ENCODE results near the gene CC2D2A. TPM values are rescaled to one million over a fixed set of nuclear protein-coding genes. Genes with fewer than 3 reads are reported as not detected.

CC2D2A gene
- total RNA-seq, 2 experiments from 2014 or later = not detected

DNA sequence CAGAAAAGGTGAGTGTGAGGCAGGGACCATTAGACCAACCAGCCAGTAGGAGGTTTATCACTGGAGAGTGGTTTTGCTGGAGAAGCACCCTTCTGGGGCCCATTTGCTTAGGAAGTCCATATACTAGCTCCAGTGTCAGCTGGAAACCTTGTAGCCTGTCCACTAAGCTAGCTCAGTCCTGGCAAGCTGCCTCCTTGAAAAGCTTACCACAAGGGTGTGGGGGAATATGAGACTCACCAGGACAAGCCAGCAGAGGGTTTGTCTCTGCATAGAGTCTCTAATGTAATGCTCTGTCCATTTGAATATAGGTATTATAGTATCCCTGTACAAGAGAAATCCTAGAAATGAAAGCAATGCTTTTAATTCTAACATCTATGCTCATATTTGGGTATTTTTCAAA is 99.1 kb downstream of the CC2D2A start:
- H3K9me3 Mint-ChIP-seq (ENCODE audit: low read depth) = no peaks in the 10 kb centered on the region
- H3K36me3 Mint-ChIP-seq (ENCODE audit: low read depth) = peaks cover 16% of the 10 kb centered on the region
- ATAC-seq (no peak), DNase-seq (no peak)
- H3K27ac Mint-ChIP-seq = no peak overlapping the region
- intact Hi-C loops (cut with DNase I, micrococcal nuclease) = no loop called here
- H3K4me1 Mint-ChIP-seq = no peaks in the 10 kb centered on the region
- ChIA-PET POLR2A (no interaction called here), CTCF (no interaction called here)
- no peaks in the 10 kb centered on the region for H3K27me3 Mint-ChIP-seq
- H3K4me3 Mint-ChIP-seq = no peak overlapping the region

GRCh38 chr4:15569746-15570145 is 100.1 kb downstream of the CC2D2A start:
- H3K27ac Mint-ChIP-seq = no peak overlapping the region
- H3K4me1 Mint-ChIP-seq = no peaks in the 10 kb centered on the region
- ChIA-PET POLR2A (no interaction called here), CTCF (no interaction called here)
- no peaks in the 10 kb centered on the region for H3K27me3 Mint-ChIP-seq
- H3K36me3 Mint-ChIP-seq (ENCODE audit: low read depth) = peaks cover 16% of the 10 kb centered on the region
- intact Hi-C loops (cut with DNase I, micrococcal nuclease) = no loop called here
- ATAC-seq (no peak), DNase-seq (no peak)
- H3K4me3 Mint-ChIP-seq = no peak overlapping the region
- no peaks in the 10 kb centered on the region for H3K9me3 Mint-ChIP-seq (ENCODE audit: low read depth)

DNA sequence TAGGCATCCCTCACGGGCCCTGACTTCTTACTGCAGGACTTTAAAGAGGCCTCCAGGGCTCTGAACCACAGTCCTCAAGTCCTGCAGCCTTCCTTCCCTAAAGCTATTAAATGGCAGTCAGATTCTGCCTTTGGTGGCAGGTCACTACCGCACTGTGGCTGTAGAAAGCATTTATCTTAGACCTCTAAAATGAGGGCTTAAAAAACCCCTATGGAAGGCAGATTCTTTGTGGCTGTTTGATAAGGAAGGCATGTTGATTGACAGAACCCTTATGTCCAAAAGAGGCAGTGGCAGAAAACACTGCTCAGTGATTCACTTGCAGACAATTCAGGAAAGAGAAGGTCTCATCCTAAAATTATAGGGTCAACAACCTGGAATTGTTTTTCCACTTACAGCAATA is 106.3 kb downstream of the CC2D2A start:
- Mint-ChIP-seq H3K9me3 (ENCODE audit: low read depth) (no peaks in the 10 kb centered on the region), H3K36me3 (ENCODE audit: low read depth) (no peaks in the 10 kb centered on the region), H3K27me3 (no peaks in the 10 kb centered on the region), H3K27ac (no peak overlapping the region), H3K4me1 (peaks cover 3% of the 10 kb centered on the region), H3K4me3 (no peak overlapping the region)
- ATAC-seq (no peak), DNase-seq (no peak)
- ChIA-PET CTCF (interaction anchor here (0.5 to 1.7 kb wide), 3 partner anchors 37 to 74 kb away, joined by 3 to 4 read pairs (median 3); no protein-coding TSS in a partner anchor), POLR2A (no interaction called here)
- intact Hi-C loops (cut with DNase I, micrococcal nuclease) = no loop called here

DNA sequence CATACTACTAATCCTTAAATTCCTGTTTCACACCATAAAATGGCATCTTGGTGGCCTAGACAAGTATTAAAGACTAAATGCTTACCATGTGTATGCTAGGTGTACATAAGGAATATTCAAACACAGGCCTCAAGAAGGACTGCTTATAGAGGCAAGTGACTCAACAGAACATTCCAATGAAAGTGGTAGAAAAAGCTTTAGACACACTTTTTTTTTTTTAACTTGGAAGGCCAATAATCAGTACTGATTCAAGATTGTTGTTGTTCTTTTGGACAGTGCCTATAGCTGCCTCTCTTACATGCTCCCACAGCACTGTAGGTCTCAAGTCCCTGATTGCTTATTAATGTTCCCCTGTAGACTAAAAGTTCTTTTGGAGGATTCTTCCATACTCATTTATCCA is 107.8 kb downstream of the CC2D2A start:
- ChIA-PET POLR2A (no interaction called here), CTCF (interaction anchor here (1.7 kb wide), 1 partner anchor 72 kb away, joined by 3 read pairs; no protein-coding TSS in a partner anchor)
- Mint-ChIP-seq H3K4me1 (peaks cover 3% of the 10 kb centered on the region), H3K36me3 (ENCODE audit: low read depth) (no peaks in the 10 kb centered on the region), H3K27ac (no peak overlapping the region), H3K27me3 (no peaks in the 10 kb centered on the region), H3K9me3 (ENCODE audit: low read depth) (no peaks in the 10 kb centered on the region), H3K4me3 (no peak overlapping the region)
- intact Hi-C loops (cut with DNase I, micrococcal nuclease) = no loop called here
- ATAC-seq = no peak
- DNase-seq = no peak

DNA sequence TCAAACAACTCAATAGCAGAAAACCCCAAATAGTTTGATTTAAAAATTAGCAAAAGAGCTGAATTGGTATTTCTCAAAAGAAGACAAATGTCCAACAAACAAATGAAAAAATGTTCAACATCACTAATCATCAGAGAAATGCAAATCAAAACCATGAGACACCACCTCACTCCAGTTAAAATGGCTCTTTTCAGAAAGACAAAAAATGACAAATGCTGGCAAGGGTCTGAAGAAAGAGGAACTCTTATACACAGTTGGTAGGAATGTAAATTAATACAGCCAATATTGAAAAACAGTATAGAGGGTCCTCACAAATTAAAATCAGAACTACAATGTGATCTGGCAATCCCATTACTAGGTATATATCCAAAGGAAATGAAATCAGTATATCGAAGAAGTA is 115.1 kb downstream of the CC2D2A start:
- no peak overlapping the region for H3K4me3 Mint-ChIP-seq
- intact Hi-C loops (cut with DNase I, micrococcal nuclease) = no loop called here
- DNase-seq = no peak
- no peaks in the 10 kb centered on the region for H3K27me3 Mint-ChIP-seq
- ATAC-seq = no peak
- POLR2A ChIA-PET = no interaction called here
- CTCF ChIA-PET = interaction anchor here (1.2 kb wide), 1 partner anchor 32 kb away, joined by 3 read pairs; no protein-coding TSS in a partner anchor
- H3K9me3 Mint-ChIP-seq (ENCODE audit: low read depth) = no peaks in the 10 kb centered on the region
- H3K36me3 Mint-ChIP-seq (ENCODE audit: low read depth) = peaks cover 2% of the 10 kb centered on the region
- peaks cover 3% of the 10 kb centered on the region for H3K4me1 Mint-ChIP-seq
- H3K27ac Mint-ChIP-seq = no peak overlapping the region

GRCh38 chr4:15585331-15585730 is 115.6 kb downstream of the CC2D2A start:
- CTCF ChIA-PET = interaction anchor here (1.1 to 1.2 kb wide), 2 partner anchors 32 to 103 kb away, joined by 3 read pairs; no protein-coding TSS in a partner anchor
- H3K9me3 Mint-ChIP-seq (ENCODE audit: low read depth) = no peaks in the 10 kb centered on the region
- H3K27me3 Mint-ChIP-seq = no peaks in the 10 kb centered on the region
- ATAC-seq (no peak), DNase-seq (no peak)
- no peak overlapping the region for H3K4me3 Mint-ChIP-seq
- intact Hi-C loops (cut with DNase I, micrococcal nuclease) = no loop called here
- POLR2A ChIA-PET = no interaction called here
- peaks cover 2% of the 10 kb centered on the region for H3K36me3 Mint-ChIP-seq (ENCODE audit: low read depth)
- no peak overlapping the region for H3K27ac Mint-ChIP-seq
- no peaks in the 10 kb centered on the region for H3K4me1 Mint-ChIP-seq

GRCh38 chr4:15586066-15586465 is 116.4 kb downstream of the CC2D2A start:
- DNase-seq (no peak), ATAC-seq (no peak)
- POLR2A ChIA-PET = no interaction called here
- CTCF ChIA-PET = interaction anchor here (1.1 kb wide), 1 partner anchor 102 kb away, joined by 3 read pairs; no protein-coding TSS in a partner anchor
- no peak overlapping the region for H3K27ac Mint-ChIP-seq
- H3K36me3 Mint-ChIP-seq (ENCODE audit: low read depth) = peaks cover 2% of the 10 kb centered on the region
- intact Hi-C loops (cut with DNase I, micrococcal nuclease) = no loop called here
- H3K4me3 Mint-ChIP-seq = no peak overlapping the region
- H3K27me3 Mint-ChIP-seq = no peaks in the 10 kb centered on the region
- H3K4me1 Mint-ChIP-seq = no peaks in the 10 kb centered on the region
- no peaks in the 10 kb centered on the region for H3K9me3 Mint-ChIP-seq (ENCODE audit: low read depth)

DNA sequence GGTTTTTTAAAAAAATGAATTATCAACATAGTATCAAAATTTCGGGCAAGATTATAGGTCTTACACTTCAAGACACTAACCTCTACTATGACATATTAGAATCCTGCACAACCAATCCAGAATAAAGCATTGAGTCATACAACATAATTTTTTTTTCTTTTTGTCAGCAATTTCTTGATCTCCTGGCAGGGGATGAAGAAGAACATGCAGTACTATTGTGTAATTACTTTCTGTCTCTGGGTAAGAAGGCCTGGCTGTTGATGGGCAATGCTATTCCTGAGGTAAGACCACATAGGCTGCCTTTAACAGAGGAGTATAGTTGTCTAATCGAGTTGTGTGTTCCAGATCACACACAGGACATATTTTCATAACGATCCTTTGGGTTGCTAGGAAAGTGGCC is 118.0 kb downstream of the CC2D2A start:
- ChIA-PET CTCF (no interaction called here), POLR2A (no interaction called here)
- Mint-ChIP-seq H3K27me3 (no peaks in the 10 kb centered on the region), H3K9me3 (ENCODE audit: low read depth) (no peaks in the 10 kb centered on the region), H3K4me1 (no peaks in the 10 kb centered on the region), H3K4me3 (no peak overlapping the region), H3K36me3 (ENCODE audit: low read depth) (peaks cover 2% of the 10 kb centered on the region), H3K27ac (no peak overlapping the region)
- DNase-seq (no peak), ATAC-seq (no peak)
- intact Hi-C loops (cut with DNase I, micrococcal nuclease) = no loop called here

DNA sequence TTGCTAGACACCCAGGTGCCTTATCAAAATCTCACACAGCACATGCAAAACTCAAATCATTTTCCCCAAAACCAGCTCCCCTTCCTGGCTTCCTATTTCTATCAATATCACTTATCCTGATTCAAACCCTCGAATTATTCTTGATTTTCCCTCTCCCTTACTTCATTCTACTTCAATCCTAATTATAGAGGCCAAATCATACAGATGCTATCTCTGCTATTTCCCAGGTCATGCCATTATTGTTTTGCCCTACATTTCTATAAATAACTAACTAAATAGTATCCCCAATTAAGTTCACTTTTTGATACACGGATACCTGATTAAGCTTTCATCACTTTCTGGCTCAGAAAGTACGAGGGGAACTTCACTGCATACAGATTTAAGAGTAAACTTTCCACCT is 123.1 kb downstream of the CC2D2A start:
- CTCF ChIA-PET = no interaction called here
- Mint-ChIP-seq H3K27ac (no peak overlapping the region), H3K4me1 (no peaks in the 10 kb centered on the region), H3K27me3 (no peaks in the 10 kb centered on the region), H3K36me3 (ENCODE audit: low read depth) (no peaks in the 10 kb centered on the region), H3K9me3 (ENCODE audit: low read depth) (no peaks in the 10 kb centered on the region), H3K4me3 (no peak overlapping the region)
- no peak for DNase-seq
- ATAC-seq = no peak
- POLR2A ChIA-PET = interaction anchor here (0.7 kb wide), 1 partner anchor 197 kb away, joined by 3 read pairs; no protein-coding TSS in a partner anchor
- intact Hi-C loops (cut with DNase I, micrococcal nuclease) = no loop called here

DNA sequence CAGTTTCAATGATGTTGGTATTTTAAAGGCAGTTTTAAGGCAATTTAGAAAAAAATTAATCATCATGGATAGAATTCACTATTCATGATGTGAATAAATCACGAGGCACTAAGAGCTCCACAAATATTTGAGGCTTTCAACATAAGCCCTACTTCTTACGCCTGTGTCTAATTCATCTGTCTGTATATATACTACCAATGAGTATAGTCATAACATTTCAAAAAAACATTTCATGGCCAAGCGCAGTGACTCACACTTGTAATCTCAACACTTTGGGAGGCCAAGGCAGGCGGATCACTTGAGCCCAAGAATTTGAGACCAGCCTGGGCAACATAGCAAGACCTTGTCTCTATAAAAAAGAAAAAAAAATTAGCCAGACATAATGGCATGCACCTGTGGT is 129.0 kb downstream of the CC2D2A start:
- H3K27me3 Mint-ChIP-seq = no peaks in the 10 kb centered on the region
- H3K9me3 Mint-ChIP-seq (ENCODE audit: low read depth) = no peaks in the 10 kb centered on the region
- intact Hi-C loops (cut with DNase I, micrococcal nuclease) = no loop called here
- ChIA-PET CTCF (interaction anchor here (0.7 to 1.2 kb wide), 3 partner anchors 11 to 176 kb away, joined by 3 to 4 read pairs (median 4); no protein-coding TSS in a partner anchor), POLR2A (interaction anchor here (0.7 kb wide), 1 partner anchor 50 kb away, joined by 7 read pairs; no protein-coding TSS in a partner anchor)
- peaks cover 14% of the 10 kb centered on the region for H3K36me3 Mint-ChIP-seq (ENCODE audit: low read depth)
- H3K27ac Mint-ChIP-seq = no peak overlapping the region
- no peak overlapping the region for H3K4me3 Mint-ChIP-seq
- ATAC-seq (no peak), DNase-seq (no peak)
- H3K4me1 Mint-ChIP-seq = no peaks in the 10 kb centered on the region

GRCh38 chr4:15600176-15600575 is 130.5 kb downstream of the CC2D2A start:
- ATAC-seq (no peak), DNase-seq (no peak)
- H3K27ac Mint-ChIP-seq = no peak overlapping the region
- no peaks in the 10 kb centered on the region for H3K9me3 Mint-ChIP-seq (ENCODE audit: low read depth)
- no peaks in the 10 kb centered on the region for H3K27me3 Mint-ChIP-seq
- H3K4me3 Mint-ChIP-seq = no peak overlapping the region
- POLR2A ChIA-PET = no interaction called here
- H3K4me1 Mint-ChIP-seq = peaks cover 3% of the 10 kb centered on the region
- CTCF ChIA-PET = no interaction called here
- H3K36me3 Mint-ChIP-seq (ENCODE audit: low read depth) = peaks cover 26% of the 10 kb centered on the region
- intact Hi-C loops (cut with DNase I, micrococcal nuclease) = no loop called here

- POLR2A ChIA-PET = no interaction called here
- ATAC-seq (no peak), DNase-seq (no peak)
- Mint-ChIP-seq H3K27ac (no peak overlapping the region), H3K4me3 (no peak overlapping the region), H3K9me3 (ENCODE audit: low read depth) (no peaks in the 10 kb centered on the region), H3K36me3 (ENCODE audit: low read depth) (peaks cover 35% of the 10 kb centered on the region), H3K27me3 (no peaks in the 10 kb centered on the region), H3K4me1 (peaks cover 3% of the 10 kb centered on the region)
- CTCF ChIA-PET = no interaction called here
- intact Hi-C loops (cut with DNase I, micrococcal nuclease) = no loop called here
These were observed 132.2 kb downstream of the CC2D2A start for GRCh38 chr4:15601862-15602261.

DNA sequence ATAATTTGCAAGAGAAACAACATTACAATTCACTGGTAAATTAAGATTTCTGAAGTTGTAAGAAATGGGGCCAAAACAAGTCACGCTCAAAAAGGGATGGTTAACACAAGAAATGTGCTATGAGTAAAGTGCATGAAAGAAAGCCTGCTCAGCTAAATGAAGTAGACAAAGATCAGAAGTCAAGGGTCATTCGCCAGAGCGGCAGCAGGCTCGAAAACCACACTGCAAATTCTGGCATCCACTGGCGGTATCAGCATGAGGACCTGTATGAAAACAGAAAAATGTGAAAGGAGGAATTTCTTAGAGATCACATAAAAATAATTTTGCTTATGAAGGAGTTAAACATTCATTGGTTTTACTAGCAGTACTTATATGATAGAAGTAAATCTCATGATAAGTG is 135.9 kb downstream of the CC2D2A start:
- intact Hi-C loops (cut with DNase I, micrococcal nuclease) = no loop called here
- Mint-ChIP-seq H3K4me1 (peaks cover 3% of the 10 kb centered on the region), H3K27me3 (no peaks in the 10 kb centered on the region), H3K27ac (no peak overlapping the region), H3K36me3 (ENCODE audit: low read depth) (peaks cover 37% of the 10 kb centered on the region), H3K9me3 (ENCODE audit: low read depth) (no peaks in the 10 kb centered on the region), H3K4me3 (no peak overlapping the region)
- CTCF ChIA-PET = interaction anchor here (1.0 to 1.1 kb wide), 2 partner anchors 9 to 12 kb away, joined by 3 to 4 read pairs; no protein-coding TSS in a partner anchor
- POLR2A ChIA-PET = no interaction called here
- no peak for DNase-seq
- ATAC-seq = no peak

All from activated CD4-positive, alpha-beta T cell treated with anti-CD3 and anti-CD28 coated beads for 36 hours (primary cell).